Fibroblast of skin of back (primary cell): Measurements from ENCODE around the gene NOL4L.

ENCODE experiments used
- DNase-seq: peaks from one replicate; pipeline ENCODE4 v3.0.0-alpha.2; 2013

Gene NOL4L

GRCh38 chr20:32442630-32443373 lies 142.3 kb downstream of the NOL4L start:
- no peak for DNase-seq

- DNase-seq: no peak
Measured at GRCh38 chr20:32441638-32442037, 143.5 kb downstream of the NOL4L start.

- no peak for DNase-seq
Measured at GRCh38 chr20:32440758-32441078, 144.4 kb downstream of the NOL4L start.

GRCh38 chr20:32440069-32440757 lies 144.9 kb downstream of the NOL4L start:
- no peak for DNase-seq

- DNase-seq: peak; percentile 96
Measured at GRCh38 chr20:32439132-32439829, 145.9 kb downstream of the NOL4L start.

GRCh38 chr20:32438331-32438858 lies 146.7 kb downstream of the NOL4L start:
- DNase-seq: no peak

GRCh38 chr20:32437391-32438074 lies 147.6 kb downstream of the NOL4L start:
- no peak for DNase-seq

GRCh38 chr20:32436968-32437367 lies 148.2 kb downstream of the NOL4L start:
- DNase-seq: no peak

- no peak for DNase-seq
Measured at GRCh38 chr20:32436142-32436861, 148.8 kb downstream of the NOL4L start.

- DNase-seq: no peak
Measured at GRCh38 chr20:32435449-32436107, 149.6 kb downstream of the NOL4L start.

GRCh38 chr20:32434434-32434833 lies 150.7 kb downstream of the NOL4L start:
- no peak for DNase-seq

GRCh38 chr20:32433311-32434021 lies 151.7 kb downstream of the NOL4L start:
- DNase-seq: no peak

- no peak for DNase-seq
Measured at GRCh38 chr20:32432277-32432676, 152.9 kb downstream of the NOL4L start.

GRCh38 chr20:32431457-32431856 lies 153.7 kb downstream of the NOL4L start:
- no peak for DNase-seq

GRCh38 chr20:32429745-32430360 lies 155.3 kb downstream of the NOL4L start:
- no peak for DNase-seq

- no peak for DNase-seq
Measured at GRCh38 chr20:32429343-32429742, 155.8 kb downstream of the NOL4L start.

- DNase-seq: no peak
Measured at GRCh38 chr20:32427996-32428395, 157.1 kb downstream of the NOL4L start.

- DNase-seq: peak; percentile 13
Measured at GRCh38 chr20:32421290-32421689, 163.8 kb downstream of the NOL4L start.

GRCh38 chr20:32418376-32418775 lies 166.8 kb downstream of the NOL4L start:
- DNase-seq: no peak

- DNase-seq: no peak
Measured at GRCh38 chr20:32416206-32416605, 168.9 kb downstream of the NOL4L start.
